Ramos (cell line): ENCODE results near the gene MTNR1A.
"Not testable (repeated sequence)": the region's sequence is repeated elsewhere in the genome, so short reads cannot be mapped to it uniquely, and the experiment has no call there.

Source experiments
- in situ Hi-C: fragments of 300-500 bp; cut with MboI; formaldehyde crosslinking; loops from one replicate; pipeline ENCODE4 v1.14.3; 2022; ENCODE audit warnings: low sequenced_read_pairs; ENCODE audit not compliant: unreplicated experiment

MTNR1A gene

GRCh38 chr4:186566068-186566467 is 10.7 kb upstream of the MTNR1A start:
- in situ Hi-C loops: no loop called here

- in situ Hi-C loops: no loop called here
Measured at GRCh38 chr4:186563761-186564160, 8.4 kb upstream of the MTNR1A start.

- in situ Hi-C loops: no loop called here
Measured at GRCh38 chr4:186561748-186562147, 6.4 kb upstream of the MTNR1A start.

GRCh38 chr4:186560647-186561046 is 5.3 kb upstream of the MTNR1A start:
- in situ Hi-C loops: no loop called here

GRCh38 chr4:186557486-186557885 is 2.1 kb upstream of the MTNR1A start:
- in situ Hi-C loops: no loop called here

- in situ Hi-C loops: no loop called here
Measured at GRCh38 chr4:186557061-186557460, 1.7 kb upstream of the MTNR1A start.

GRCh38 chr4:186554539-186554913 is 841 bp downstream of the MTNR1A start:
- in situ Hi-C loops: no loop called here

GRCh38 chr4:186553717-186554116 is 1.6 kb downstream of the MTNR1A start:
- in situ Hi-C loops: no loop called here

- in situ Hi-C loops: no loop called here
Measured at GRCh38 chr4:186551849-186552248, 3.5 kb downstream of the MTNR1A start.

GRCh38 chr4:186545436-186545835 is 9.9 kb downstream of the MTNR1A start:
- in situ Hi-C loops: no loop called here

GRCh38 chr4:186543206-186543605 is 12.2 kb downstream of the MTNR1A start:
- in situ Hi-C loops: no loop called here

GRCh38 chr4:186541801-186542200 is 13.6 kb downstream of the MTNR1A start:
- in situ Hi-C loops: no loop called here

GRCh38 chr4:186537843-186538521 is 17.4 kb downstream of the MTNR1A start:
- in situ Hi-C loops: no loop called here

GRCh38 chr4:186536285-186536684 is 19.1 kb downstream of the MTNR1A start:
- in situ Hi-C loops: no loop called here

GRCh38 chr4:186534056-186534455 is 21.3 kb downstream of the MTNR1A start:
- in situ Hi-C loops: no loop called here

GRCh38 chr4:186523927-186524326 is 31.4 kb downstream of the MTNR1A start:
- in situ Hi-C loops: not testable (repeated sequence)

GRCh38 chr4:186516287-186516686 is 39.1 kb downstream of the MTNR1A start:
- in situ Hi-C loops: no loop called here

- in situ Hi-C loops: no loop called here
Measured at GRCh38 chr4:186514271-186514950, 41.0 kb downstream of the MTNR1A start.

GRCh38 chr4:186504771-186505170 is 50.6 kb downstream of the MTNR1A start:
- in situ Hi-C loops: not testable (repeated sequence)

GRCh38 chr4:186502231-186502630 is 53.1 kb downstream of the MTNR1A start:
- in situ Hi-C loops: no loop called here

- in situ Hi-C loops: no loop called here
Measured at GRCh38 chr4:186501554-186501953, 53.8 kb downstream of the MTNR1A start.

GRCh38 chr4:186500721-186501304 is 54.6 kb downstream of the MTNR1A start:
- in situ Hi-C loops: no loop called here
